Activated naive CD4-positive, alpha-beta T cell treated with anti-CD3 and anti-CD28 coated beads for 36 hours (primary cell): ENCODE data around the gene MAD1L1. TPM values are rescaled to one million over a fixed set of nuclear protein-coding genes. Genes with fewer than 3 reads are reported as not detected.
"Not testable (repeated sequence)": the region's sequence is repeated elsewhere in the genome, so short reads cannot be mapped to it uniquely, and the experiment has no call there.

Experiments
- CTCF ChIA-PET: fragments of 350-600 bp; sonication (Branson Sonifier 250); formaldehyde crosslinking; loops from one replicate; lab custom pipeline; 2021; ENCODE audit warnings: antibody characterized with exemption; lab: Charles Lee
- DNase-seq: peaks from one replicate; pipeline ENCODE4 v3.0.0-alpha.2; 2020
- H3K27ac Mint-ChIP-seq: one replicate; pipeline ENCODE4 v1.8.0; 2021; ENCODE audit warnings: mild to moderate bottlenecking, mixed read lengths
- H3K27me3 Mint-ChIP-seq: one replicate; pipeline ENCODE4 v1.8.0; 2021; ENCODE audit warnings: low read depth, mixed read lengths
- H3K36me3 Mint-ChIP-seq: one replicate; pipeline ENCODE4 v1.8.0; 2021; ENCODE audit warnings: low read depth, mixed read lengths
- H3K4me1 Mint-ChIP-seq: one replicate; pipeline ENCODE4 v1.8.0; 2021; ENCODE audit warnings: low read depth, mixed read lengths
- H3K4me3 Mint-ChIP-seq: one replicate; pipeline ENCODE4 v1.8.0; 2021; ENCODE audit warnings: mild to moderate bottlenecking, moderate library complexity, mixed read lengths
- H3K9me3 Mint-ChIP-seq: one replicate; pipeline ENCODE4 v1.8.0; 2021; ENCODE audit warnings: mixed read lengths
- intact Hi-C: fragments of 100-400 bp; cut with micrococcal nuclease; formaldehyde crosslinking; loops from one replicate; pipeline ENCODE4 v1.15.1; 2023
- total RNA-seq, 2 experiments: library from RNA; stranded (reverse); gene quantifications; one replicate each; pipeline ENCODE4 v1.2.3, GENCODE V29; 2021

Gene MAD1L1
- total RNA-seq, 2 experiments from 2014 or later, result 37.5 to 40.2 TPM

DNA sequence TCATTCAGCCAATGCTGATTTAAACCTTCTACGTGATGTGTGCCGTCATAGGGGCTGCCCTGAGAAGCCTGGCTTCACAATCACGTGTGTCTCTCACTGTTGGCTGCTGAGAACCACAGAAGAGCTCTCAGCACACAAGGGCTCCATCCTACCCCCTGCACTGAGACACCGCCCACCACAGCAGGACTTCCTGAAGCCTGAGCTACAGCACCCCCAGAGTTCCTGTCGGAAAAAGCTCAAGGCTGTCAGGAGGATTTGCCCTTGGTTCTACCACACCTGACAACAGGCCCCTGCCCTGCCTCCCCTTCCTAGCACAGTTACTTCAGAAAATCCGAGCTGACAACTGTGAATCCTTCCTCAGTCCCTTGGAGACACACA, 191.9 kb downstream of the MAD1L1 start:
- H3K9me3 Mint-ChIP-seq, result no peaks in the 10 kb centered on the region
- CTCF ChIA-PET, result interaction anchor here (1.2 to 1.4 kb wide), 3 partner anchors 26 to 195 kb away, joined by 3 to 4 read pairs (median 4); no protein-coding TSS in a partner anchor
- peak; percentile 42 for DNase-seq
- H3K36me3 Mint-ChIP-seq, result peaks cover 9% of the 10 kb centered on the region
- H3K27me3 Mint-ChIP-seq, result no peaks in the 10 kb centered on the region
- no peak overlapping the region for H3K27ac Mint-ChIP-seq
- intact Hi-C loops, result no loop called here
- H3K4me3 Mint-ChIP-seq, result no peak overlapping the region
- peaks cover 52% of the 10 kb centered on the region for H3K4me1 Mint-ChIP-seq

DNA sequence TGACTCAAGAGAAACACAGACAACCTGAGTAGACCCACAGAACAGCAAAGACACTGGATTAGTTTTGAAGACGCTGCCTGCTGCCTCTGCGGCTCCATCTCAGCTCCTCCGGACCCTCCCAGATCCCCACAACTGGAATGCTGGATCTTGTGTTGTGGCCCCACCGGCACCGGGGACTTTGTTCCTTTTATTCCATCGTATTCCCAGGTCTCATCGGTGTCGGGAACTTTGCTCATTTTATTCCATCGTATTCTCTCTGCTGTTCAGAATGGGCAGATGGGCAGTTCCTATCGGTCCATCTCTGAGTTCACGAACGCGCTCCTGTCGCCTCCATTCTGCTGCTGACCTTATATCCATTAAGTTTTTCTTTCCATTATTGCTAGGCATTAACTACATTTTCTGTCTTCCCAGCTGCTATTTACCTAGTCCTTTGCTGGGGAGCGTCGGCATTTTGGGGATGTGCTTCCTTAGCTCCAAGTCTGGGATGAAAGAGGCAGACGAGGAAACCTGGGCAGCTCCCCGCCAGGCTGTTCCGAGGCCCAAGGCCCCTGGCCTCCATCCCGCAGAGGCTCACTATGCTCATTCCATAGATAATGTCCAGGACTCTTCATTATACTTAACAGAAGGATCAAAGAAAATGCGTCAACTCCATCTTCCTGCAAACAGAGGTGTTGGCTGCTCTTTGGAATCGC, 192.4 kb downstream of the MAD1L1 start:
- DNase-seq, result no peak
- H3K27ac Mint-ChIP-seq, result peak overlapping the region; percentile 14
- H3K9me3 Mint-ChIP-seq, result no peaks in the 10 kb centered on the region
- peaks cover 9% of the 10 kb centered on the region for H3K36me3 Mint-ChIP-seq
- intact Hi-C loops, result no loop called here
- H3K4me1 Mint-ChIP-seq, result peaks cover 52% of the 10 kb centered on the region
- H3K27me3 Mint-ChIP-seq, result no peaks in the 10 kb centered on the region
- no peak overlapping the region for H3K4me3 Mint-ChIP-seq
- CTCF ChIA-PET, result interaction anchor here (1.2 to 1.4 kb wide), 3 partner anchors 27 to 195 kb away, joined by 3 to 4 read pairs (median 4); no protein-coding TSS in a partner anchor

DNA sequence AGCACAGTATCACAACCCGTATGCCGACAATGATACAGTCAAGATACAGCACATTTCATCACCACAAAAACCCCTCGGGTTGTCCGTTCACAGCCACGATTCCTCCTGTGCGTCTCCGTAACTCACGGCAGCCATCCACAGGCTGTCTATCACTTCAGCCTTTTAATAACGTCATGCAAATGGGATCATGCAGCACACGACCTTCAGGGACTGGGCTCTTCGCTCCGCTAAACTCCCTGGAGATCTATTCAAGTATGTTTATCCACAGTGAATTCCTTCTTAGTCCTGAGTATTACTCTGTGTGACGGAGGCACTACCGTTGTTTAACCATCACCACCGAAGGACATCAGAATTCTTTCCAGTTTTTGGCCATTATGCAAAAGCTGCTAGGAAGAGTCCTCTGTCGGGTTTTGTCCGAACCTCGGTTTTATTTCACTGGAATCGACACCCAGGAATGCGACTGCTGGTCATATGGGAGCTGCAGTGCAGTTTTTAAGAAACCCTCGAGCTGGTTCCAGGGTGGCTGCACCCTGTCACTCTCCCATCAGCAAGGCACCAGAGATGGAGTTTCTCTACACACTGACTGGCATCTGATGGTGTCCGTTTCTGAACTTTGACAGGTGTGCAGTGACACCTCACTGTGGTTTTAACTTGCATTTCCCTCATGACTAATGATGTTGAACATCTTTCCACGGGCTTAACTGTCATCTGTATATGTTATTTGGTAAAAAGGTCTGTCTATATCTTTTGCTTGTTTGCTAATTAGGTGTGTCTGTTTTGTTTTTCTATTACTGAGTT, 193.6 kb downstream of the MAD1L1 start:
- H3K27me3 Mint-ChIP-seq, result no peaks in the 10 kb centered on the region
- intact Hi-C loops, result loop anchor here (1.0 to 2.0 kb wide), 4 partner anchors 20 to 116 kb away; no protein-coding TSS in a partner anchor

DNA sequence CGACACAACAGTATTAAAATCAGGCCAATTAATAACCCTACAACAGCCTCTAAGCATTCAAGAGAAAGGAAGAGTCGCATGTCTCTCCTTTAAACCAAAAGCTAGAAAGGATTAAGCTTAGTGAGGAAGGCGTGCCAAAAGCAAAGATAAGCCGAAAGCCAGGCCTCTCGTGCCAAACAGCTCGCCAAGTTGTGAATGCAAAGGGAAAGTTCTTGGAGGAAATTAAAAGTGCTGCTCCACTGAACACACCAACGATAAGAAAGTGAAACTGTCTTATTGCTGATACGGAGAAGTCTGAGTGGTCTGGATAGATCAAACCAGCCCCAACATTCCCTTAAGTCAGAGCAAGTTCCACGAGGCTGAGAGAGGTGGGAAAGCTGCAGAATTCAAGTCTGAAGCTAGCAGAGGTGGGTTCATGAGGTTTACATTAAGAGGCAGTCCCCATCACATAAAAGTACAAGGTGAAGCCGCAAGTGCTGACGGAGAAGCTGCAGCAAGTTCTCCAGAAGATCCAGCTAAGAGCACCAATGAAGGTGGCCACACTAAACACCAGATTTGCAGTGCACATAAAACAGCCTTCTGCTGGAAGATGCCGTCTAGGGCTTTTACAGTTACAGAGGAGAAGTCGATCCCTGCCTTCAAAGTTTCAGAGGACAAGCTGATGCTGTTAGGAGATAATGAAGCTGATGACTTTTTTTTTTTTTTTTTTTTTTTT, 194.8 kb downstream of the MAD1L1 start:
- Mint-ChIP-seq H3K4me1 (peaks cover 52% of the 10 kb centered on the region), H3K36me3 (peaks cover 5% of the 10 kb centered on the region), H3K9me3 (no peaks in the 10 kb centered on the region), H3K27me3 (no peaks in the 10 kb centered on the region), H3K27ac (peak overlapping the region; percentile 78), H3K4me3 (peak overlapping the region; percentile 74)
- DNase-seq, result peak; percentile 40
- intact Hi-C loops, result loop anchor here (1.0 to 2.0 kb wide), 3 partner anchors 19 to 115 kb away; no protein-coding TSS in a partner anchor
- CTCF ChIA-PET, result interaction anchor here (0.8 kb wide), 1 partner anchor 11 kb away, joined by 4 read pairs; no protein-coding TSS in a partner anchor

More for the DNA sequence above, 193.6 kb downstream of the MAD1L1 start:
- H3K36me3 Mint-ChIP-seq, result peaks cover 9% of the 10 kb centered on the region
- H3K9me3 Mint-ChIP-seq, result no peaks in the 10 kb centered on the region
- H3K4me3 Mint-ChIP-seq, result peak overlapping the region; percentile 27
- no peak overlapping the region for H3K27ac Mint-ChIP-seq
- DNase-seq, result peak; percentile 52
- CTCF ChIA-PET, result interaction anchor here (0.8 to 1.4 kb wide), 2 partner anchors 12 to 60 kb away, joined by 4 read pairs; no protein-coding TSS in a partner anchor
- H3K4me1 Mint-ChIP-seq, result peaks cover 52% of the 10 kb centered on the region

DNA sequence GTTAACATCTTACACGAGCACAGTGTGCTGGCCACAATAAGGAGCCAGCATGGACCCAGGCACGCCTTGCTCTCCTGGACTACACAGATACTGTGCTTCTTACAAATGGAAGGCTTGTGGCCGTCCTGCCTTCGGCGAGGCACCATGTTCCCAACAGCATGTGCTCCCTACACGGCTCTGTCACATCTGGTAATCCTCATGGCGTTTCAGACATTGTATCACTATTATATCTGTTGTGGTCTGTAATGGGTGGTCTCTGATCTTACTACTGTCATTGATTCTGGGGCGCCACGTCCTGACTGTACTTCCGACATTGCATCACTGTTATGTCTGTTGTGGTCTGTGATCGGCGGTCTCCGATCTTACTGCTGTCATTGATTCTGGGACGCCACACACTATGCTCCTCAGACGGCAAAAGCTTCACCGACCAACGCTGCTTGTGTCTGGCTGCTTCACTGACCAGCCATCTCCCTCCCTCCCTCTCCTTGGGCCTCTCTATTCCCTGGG, 195.4 kb downstream of the MAD1L1 start:
- H3K27me3 Mint-ChIP-seq, result no peaks in the 10 kb centered on the region
- peaks cover 54% of the 10 kb centered on the region for H3K4me1 Mint-ChIP-seq
- CTCF ChIA-PET, result no interaction called here
- peaks cover 5% of the 10 kb centered on the region for H3K36me3 Mint-ChIP-seq
- H3K9me3 Mint-ChIP-seq, result no peaks in the 10 kb centered on the region
- peak; percentile 42 for DNase-seq
- H3K27ac Mint-ChIP-seq, result peak overlapping the region; percentile 78
- H3K4me3 Mint-ChIP-seq, result peak overlapping the region; percentile 74
- intact Hi-C loops, result no loop called here

DNA sequence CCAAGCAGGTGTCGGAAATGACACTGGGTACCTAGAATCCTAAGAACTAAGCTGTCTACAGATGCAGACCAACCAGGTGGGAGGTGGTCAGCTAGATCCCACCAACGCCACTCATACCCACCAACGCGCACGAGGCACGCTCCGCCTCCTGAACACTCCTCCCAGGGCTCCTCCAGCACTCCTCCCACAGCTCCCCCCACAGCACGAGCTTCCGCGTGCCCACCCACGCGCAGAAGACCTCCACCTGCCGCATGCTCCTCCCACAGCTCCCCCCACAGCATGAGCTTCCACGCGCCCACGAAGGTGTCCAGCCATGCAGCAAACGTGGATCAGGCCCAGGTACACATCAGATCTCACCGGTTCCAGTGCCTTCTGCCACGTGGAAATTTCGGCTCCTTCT, 196.0 kb downstream of the MAD1L1 start:
- Mint-ChIP-seq H3K4me3 (no peak overlapping the region), H3K4me1 (peaks cover 53% of the 10 kb centered on the region), H3K27ac (no peak overlapping the region), H3K9me3 (no peaks in the 10 kb centered on the region), H3K27me3 (no peaks in the 10 kb centered on the region), H3K36me3 (no peaks in the 10 kb centered on the region)
- intact Hi-C loops, result no loop called here
- CTCF ChIA-PET, result no interaction called here
- no peak for DNase-seq

DNA sequence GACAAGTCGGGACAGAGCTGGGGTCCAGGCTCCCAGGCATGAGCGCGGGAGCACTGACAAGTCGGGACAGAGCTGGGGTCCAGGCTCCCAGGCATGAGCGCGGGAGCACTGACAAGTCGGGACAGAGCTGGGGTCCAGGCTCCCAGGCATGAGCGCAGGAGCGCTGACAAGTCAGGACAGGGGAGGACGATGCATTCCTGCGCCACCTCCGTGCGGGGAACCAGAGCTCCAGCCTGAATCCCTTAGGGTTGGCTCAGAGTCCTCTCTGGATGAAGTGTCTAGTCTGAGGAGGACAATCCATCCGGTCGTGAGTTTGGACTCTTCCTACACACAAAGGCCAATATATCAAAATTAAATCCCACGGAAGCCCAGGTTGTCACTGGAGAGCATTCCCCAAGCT, 196.5 kb downstream of the MAD1L1 start:
- H3K4me3 Mint-ChIP-seq, DNase-seq, H3K9me3 Mint-ChIP-seq, intact Hi-C loops, H3K27me3 Mint-ChIP-seq, H3K36me3 Mint-ChIP-seq, CTCF ChIA-PET, H3K27ac Mint-ChIP-seq: not testable (repeated sequence)
- H3K4me1 Mint-ChIP-seq, result peaks cover 55% of the 10 kb centered on the region

DNA sequence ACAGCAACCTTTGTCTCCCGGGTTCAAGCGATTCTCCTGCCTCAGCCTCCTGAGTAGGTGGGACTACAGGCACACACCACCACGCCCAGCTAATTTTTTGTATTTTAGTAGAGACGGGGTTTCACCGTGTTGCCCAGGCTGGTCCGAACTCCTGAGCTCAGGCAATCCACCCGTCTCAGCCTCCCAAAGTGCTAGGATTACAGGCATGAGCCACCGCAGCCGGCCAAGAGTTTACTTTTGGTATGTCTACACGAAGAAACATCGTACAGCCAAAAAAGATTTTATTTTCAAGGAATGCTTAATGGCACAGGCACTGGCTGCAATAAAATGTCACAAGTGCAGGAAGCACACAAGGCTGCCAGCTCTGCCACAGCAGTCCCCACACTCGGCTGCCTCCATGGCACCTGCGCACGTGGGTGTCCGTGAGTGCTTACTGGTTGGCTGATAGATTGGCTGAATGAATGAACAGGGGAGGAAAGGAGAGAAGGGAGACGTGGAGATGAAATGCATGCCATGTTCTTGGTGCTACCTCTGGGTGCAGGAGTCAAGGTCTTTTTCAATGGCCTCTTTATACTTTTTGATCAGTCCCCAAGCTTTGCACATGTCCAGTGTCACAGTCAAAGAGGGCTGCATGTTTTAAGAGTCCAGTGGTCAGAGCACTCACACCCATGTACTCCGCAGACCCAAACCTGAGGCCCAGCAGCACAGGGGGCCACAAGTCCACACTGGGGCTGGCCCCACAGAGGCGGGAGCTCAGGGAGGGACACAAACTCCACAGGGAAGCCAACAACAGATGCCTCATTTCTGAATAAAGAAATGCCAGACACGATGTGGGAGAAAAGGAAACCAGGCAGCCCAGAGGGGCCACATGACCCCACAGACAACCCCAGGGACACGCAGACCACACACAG, 198.2 kb downstream of the MAD1L1 start:
- H3K4me3 Mint-ChIP-seq, result no peak overlapping the region
- H3K9me3 Mint-ChIP-seq, result no peaks in the 10 kb centered on the region
- peaks cover 2% of the 10 kb centered on the region for H3K36me3 Mint-ChIP-seq
- no peaks in the 10 kb centered on the region for H3K27me3 Mint-ChIP-seq
- intact Hi-C loops, result no loop called here
- H3K4me1 Mint-ChIP-seq, result peaks cover 48% of the 10 kb centered on the region
- CTCF ChIA-PET, result no interaction called here
- no peak for DNase-seq
- H3K27ac Mint-ChIP-seq, result peak overlapping the region; percentile 58

DNA sequence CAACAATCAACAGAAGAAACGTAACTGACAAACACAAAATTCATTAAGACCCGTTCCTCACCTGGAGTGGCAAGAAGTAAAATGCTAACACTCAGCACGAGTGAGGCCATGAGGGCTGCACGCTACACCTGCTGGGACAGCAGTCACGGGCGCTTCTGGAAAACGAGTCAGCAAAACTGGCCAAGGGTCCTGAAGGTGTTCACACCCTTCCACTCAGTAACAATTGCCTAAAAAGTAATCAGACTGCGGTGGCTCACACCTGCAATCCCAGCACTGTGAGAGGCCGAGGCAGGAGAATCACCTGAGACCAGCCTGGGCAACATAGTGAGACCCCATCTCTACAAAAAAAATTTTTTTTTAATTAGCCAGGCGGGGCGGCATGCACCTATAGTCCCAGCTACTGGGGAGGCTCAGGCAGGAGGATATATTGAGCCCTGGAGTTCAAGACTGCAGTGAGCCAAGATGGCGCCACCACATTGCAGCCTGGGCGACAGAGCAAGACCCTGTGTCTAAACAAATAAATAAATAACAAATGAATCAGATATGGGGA, 199.1 kb downstream of the MAD1L1 start:
- H3K36me3 Mint-ChIP-seq, result peaks cover 9% of the 10 kb centered on the region
- no peak overlapping the region for H3K27ac Mint-ChIP-seq
- peaks cover 6% of the 10 kb centered on the region for H3K9me3 Mint-ChIP-seq
- DNase-seq, result no peak
- H3K4me1 Mint-ChIP-seq, result peaks cover 39% of the 10 kb centered on the region
- H3K27me3 Mint-ChIP-seq, result no peaks in the 10 kb centered on the region
- intact Hi-C loops, result no loop called here
- CTCF ChIA-PET, result no interaction called here
- no peak overlapping the region for H3K4me3 Mint-ChIP-seq

DNA sequence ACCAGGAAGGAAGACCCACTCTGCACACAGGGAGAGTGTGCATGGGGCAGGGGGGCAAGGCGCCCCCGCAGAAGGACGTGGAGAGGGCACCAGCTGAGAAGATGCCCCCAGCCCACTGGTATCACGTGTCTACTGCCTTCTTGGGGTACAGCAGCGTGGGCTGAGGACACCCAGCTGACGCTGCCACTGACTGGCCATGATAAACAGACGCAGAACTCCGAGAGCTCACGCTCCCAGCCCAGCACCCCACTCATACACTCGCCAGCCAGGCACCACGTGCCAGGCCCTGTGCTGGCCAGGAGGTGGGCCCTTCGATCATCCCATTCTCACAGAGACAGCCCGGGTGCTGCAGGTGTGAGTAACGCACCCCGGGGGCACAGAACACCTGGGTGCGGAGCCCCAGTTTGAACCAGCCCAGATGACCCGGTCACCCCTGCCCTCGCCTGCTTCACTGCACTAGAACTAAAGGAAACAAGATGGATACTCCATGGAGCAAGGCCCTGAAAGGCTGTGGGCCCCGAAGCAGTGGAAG, 199.8 kb downstream of the MAD1L1 start:
- Mint-ChIP-seq H3K4me1 (peaks cover 32% of the 10 kb centered on the region), H3K27ac (peak overlapping the region; percentile 39), H3K27me3 (no peaks in the 10 kb centered on the region), H3K36me3 (peaks cover 13% of the 10 kb centered on the region), H3K9me3 (peaks cover 10% of the 10 kb centered on the region), H3K4me3 (no peak overlapping the region)
- CTCF ChIA-PET, result no interaction called here
- DNase-seq, result no peak
- intact Hi-C loops, result no loop called here
